Measurements from ENCODE around the gene EXOC3L4. TPM values are rescaled to one million over a fixed set of nuclear protein-coding genes. Genes with fewer than 3 reads are reported as not detected.
A peak's percentile ranks its signal among the peaks of the same experiment; 100 is the strongest.

EXOC3L4 gene
- total RNA-seq, 1 donor from 2014 or later = 0.17 TPM

- no peak for DNase-seq (ENCODE audit: low read depth)
- H3K4me3 ChIP-seq (ENCODE audit: low read depth, low read length) = no peak overlapping the region
- TF ChIP-seq CTCF (conservative IDR thresholded peaks at IDR 0.05; ENCODE audit: low read depth, low read length) = no peak
Measured at GRCh38 chr14:103064978-103065377, 29.5 kb upstream of the EXOC3L4 start.

GRCh38 chr14:103065861-103066260 is 28.7 kb upstream of the EXOC3L4 start:
- DNase-seq (ENCODE audit: low read depth) = no peak
- TF ChIP-seq CTCF (conservative IDR thresholded peaks at IDR 0.05; ENCODE audit: low read depth, low read length) = no peak
- H3K4me3 ChIP-seq (ENCODE audit: low read depth, low read length) = no peak overlapping the region

GRCh38 chr14:103066399-103066798 is 28.1 kb upstream of the EXOC3L4 start:
- H3K4me3 ChIP-seq (ENCODE audit: low read depth, low read length) = no peak overlapping the region
- TF ChIP-seq CTCF (conservative IDR thresholded peaks at IDR 0.05; ENCODE audit: low read depth, low read length) = no peak
- DNase-seq (ENCODE audit: low read depth) = no peak

GRCh38 chr14:103067231-103067954 is 27.1 kb upstream of the EXOC3L4 start:
- DNase-seq (ENCODE audit: low read depth) = peak; percentile 80
- no peak for TF ChIP-seq CTCF (conservative IDR thresholded peaks at IDR 0.05; ENCODE audit: low read depth, low read length)

GRCh38 chr14:103068351-103069073 is 26.0 kb upstream of the EXOC3L4 start:
- TF ChIP-seq CTCF (conservative IDR thresholded peaks at IDR 0.05; ENCODE audit: low read depth, low read length) = no peak
- DNase-seq (ENCODE audit: low read depth) = no peak
- H3K4me3 ChIP-seq (ENCODE audit: low read depth, low read length) = no peak overlapping the region

More at GRCh38 chr14:103067231-103067954, 27.1 kb upstream of the EXOC3L4 start:
- no peak overlapping the region for H3K4me3 ChIP-seq (ENCODE audit: low read depth, low read length)

GRCh38 chr14:103070263-103070885 is 24.2 kb upstream of the EXOC3L4 start:
- no peak for TF ChIP-seq CTCF (conservative IDR thresholded peaks at IDR 0.05; ENCODE audit: low read depth, low read length)
- no peak for DNase-seq (ENCODE audit: low read depth)

More at GRCh38 chr14:103070263-103070885, 24.2 kb upstream of the EXOC3L4 start:
- H3K4me3 ChIP-seq (ENCODE audit: low read depth, low read length) = no peak overlapping the region
